ENCODE results near the gene POMC. TPM values are rescaled to one million over a fixed set of nuclear protein-coding genes. Genes with fewer than 3 reads are reported as not detected.
A peak's percentile ranks its signal among the peaks of the same experiment; 100 is the strongest.
"Not testable (repeated sequence)": the region's sequence is repeated elsewhere in the genome, so short reads cannot be mapped to it uniquely, and the experiment has no call there.

Gene POMC
- total RNA-seq, 1 donor from 2014 or later = not detected

- Mint-ChIP-seq H3K4me3 (ENCODE audit: unreplicated experiment) (peak overlapping the region; percentile 77), H3K36me3 (ENCODE audit: low read depth, unreplicated experiment) (peaks cover 1% of the 10 kb centered on the region), H3K9me3 (ENCODE audit: unreplicated experiment) (no peaks in the 10 kb centered on the region), H3K27ac (ENCODE audit: unreplicated experiment) (no peak overlapping the region), H3K27me3 (ENCODE audit: low read depth, unreplicated experiment) (peaks cover 7% of the 10 kb centered on the region), H3K4me1 (ENCODE audit: low read depth, unreplicated experiment) (no peaks in the 10 kb centered on the region)
- Histone ChIP-seq H3K9me3 (ENCODE audit: insufficient read depth, low read depth, low read length) (no peaks in the 10 kb centered on the region), H3K79me2 (ENCODE audit: insufficient read depth, low read length) (no peaks in the 10 kb centered on the region), H3K9ac (ENCODE audit: low read length) (peak overlapping the region; percentile 77), H3K4me3 (ENCODE audit: insufficient read depth, low read depth, low read length) (peak overlapping the region; percentile 59), H3K27ac (ENCODE audit: low read depth, low read length) (no peak overlapping the region), H3K4me1 (ENCODE audit: insufficient read depth, low read length) (no peaks in the 10 kb centered on the region), H3K36me3 (ENCODE audit: insufficient read depth, low read length) (no peaks in the 10 kb centered on the region), H3K4me2 (ENCODE audit: low read length) (peak overlapping the region; percentile 88), H2AFZ (ENCODE audit: low read depth, low read length) (peak overlapping the region; percentile 69), H4K20me1 (ENCODE audit: insufficient read depth, low read length) (no peaks in the 10 kb centered on the region), H3K27me3 (ENCODE audit: insufficient read depth, low read length) (no peaks in the 10 kb centered on the region)
- DNase-seq (ENCODE audit: low read depth) (peak; percentile 59), FAIRE-seq (no peak)
- TF ChIP-seq EZH2 (IDR thresholded peaks at IDR 0.05; ENCODE audit: insufficient read depth, low read length) (no peak), CTCF (IDR thresholded peaks at IDR 0.05; ENCODE audit: insufficient read depth, low read depth, low read length) (no peak)
These were observed 47.7 kb upstream of the POMC start for GRCh38 chr2:25215948-25216679.

- peak overlapping the region; percentile 88 for H3K4me2 ChIP-seq (ENCODE audit: low read length)
- H4K20me1 ChIP-seq (ENCODE audit: insufficient read depth, low read length) = no peaks in the 10 kb centered on the region
- H3K27me3 ChIP-seq (ENCODE audit: insufficient read depth, low read length) = no peaks in the 10 kb centered on the region
- peak overlapping the region; percentile 69 for H2AFZ ChIP-seq (ENCODE audit: low read depth, low read length)
- Mint-ChIP-seq H3K4me1 (ENCODE audit: low read depth, unreplicated experiment) (no peaks in the 10 kb centered on the region), H3K4me3 (ENCODE audit: unreplicated experiment) (peak overlapping the region; percentile 77), H3K9me3 (ENCODE audit: unreplicated experiment) (no peaks in the 10 kb centered on the region), H3K36me3 (ENCODE audit: low read depth, unreplicated experiment) (peaks cover 1% of the 10 kb centered on the region), H3K27me3 (ENCODE audit: low read depth, unreplicated experiment) (peaks cover 3% of the 10 kb centered on the region), H3K27ac (ENCODE audit: unreplicated experiment) (no peak overlapping the region)
- no peak overlapping the region for H3K27ac ChIP-seq (ENCODE audit: low read depth, low read length)
- no peak overlapping the region for H3K9ac ChIP-seq (ENCODE audit: low read length)
- no peaks in the 10 kb centered on the region for H3K79me2 ChIP-seq (ENCODE audit: insufficient read depth, low read length)
- DNase-seq (ENCODE audit: low read depth) (no peak), FAIRE-seq (no peak)
- H3K36me3 ChIP-seq (ENCODE audit: insufficient read depth, low read length) = no peaks in the 10 kb centered on the region
- H3K4me1 ChIP-seq (ENCODE audit: insufficient read depth, low read length) = no peaks in the 10 kb centered on the region
- TF ChIP-seq EZH2 (IDR thresholded peaks at IDR 0.05; ENCODE audit: insufficient read depth, low read length) (no peak), CTCF (IDR thresholded peaks at IDR 0.05; ENCODE audit: insufficient read depth, low read depth, low read length) (no peak)
- no peak overlapping the region for H3K4me3 ChIP-seq (ENCODE audit: insufficient read depth, low read depth, low read length)
- H3K9me3 ChIP-seq (ENCODE audit: insufficient read depth, low read depth, low read length) = no peaks in the 10 kb centered on the region
These were observed 46.9 kb upstream of the POMC start for GRCh38 chr2:25215232-25215631.

- Histone ChIP-seq H3K4me2 (ENCODE audit: low read length) (no peak overlapping the region), H3K36me3 (ENCODE audit: insufficient read depth, low read length) (no peaks in the 10 kb centered on the region), H3K27ac (ENCODE audit: low read depth, low read length) (no peak overlapping the region), H3K9me3 (ENCODE audit: insufficient read depth, low read depth, low read length) (no peaks in the 10 kb centered on the region), H3K4me3 (ENCODE audit: insufficient read depth, low read depth, low read length) (no peak overlapping the region), H3K79me2 (ENCODE audit: insufficient read depth, low read length) (no peaks in the 10 kb centered on the region), H4K20me1 (ENCODE audit: insufficient read depth, low read length) (no peaks in the 10 kb centered on the region), H3K27me3 (ENCODE audit: insufficient read depth, low read length) (no peaks in the 10 kb centered on the region), H3K4me1 (ENCODE audit: insufficient read depth, low read length) (no peaks in the 10 kb centered on the region), H3K9ac (ENCODE audit: low read length) (no peak overlapping the region), H2AFZ (ENCODE audit: low read depth, low read length) (no peak overlapping the region)
- H3K4me1 Mint-ChIP-seq (ENCODE audit: low read depth, unreplicated experiment) = no peaks in the 10 kb centered on the region
- no peaks in the 10 kb centered on the region for H3K9me3 Mint-ChIP-seq (ENCODE audit: unreplicated experiment)
- H3K4me3 Mint-ChIP-seq (ENCODE audit: unreplicated experiment) = no peak overlapping the region
- TF ChIP-seq CTCF (IDR thresholded peaks at IDR 0.05; ENCODE audit: insufficient read depth, low read depth, low read length) = no peak
- no peak for TF ChIP-seq EZH2 (IDR thresholded peaks at IDR 0.05; ENCODE audit: insufficient read depth, low read length)
- peaks cover 3% of the 10 kb centered on the region for H3K27me3 Mint-ChIP-seq (ENCODE audit: low read depth, unreplicated experiment)
- no peak overlapping the region for H3K27ac Mint-ChIP-seq (ENCODE audit: unreplicated experiment)
- DNase-seq (ENCODE audit: low read depth) = no peak
- H3K36me3 Mint-ChIP-seq (ENCODE audit: low read depth, unreplicated experiment) = peaks cover 1% of the 10 kb centered on the region
- FAIRE-seq = no peak
These were observed 44.8 kb upstream of the POMC start for GRCh38 chr2:25213229-25213628.

GRCh38 chr2:25210923-25211322, 42.5 kb upstream of the POMC start:
- H3K4me3 Mint-ChIP-seq (ENCODE audit: unreplicated experiment); FAIRE-seq; H4K20me1 ChIP-seq (ENCODE audit: insufficient read depth, low read length): not testable (repeated sequence)

More at GRCh38 chr2:25210923-25211322, 42.5 kb upstream of the POMC start:
- H3K27ac ChIP-seq (ENCODE audit: low read depth, low read length); H3K79me2 ChIP-seq (ENCODE audit: insufficient read depth, low read length); H3K27ac Mint-ChIP-seq (ENCODE audit: unreplicated experiment); H3K36me3 ChIP-seq (ENCODE audit: insufficient read depth, low read length); H3K9me3 Mint-ChIP-seq (ENCODE audit: unreplicated experiment); H3K27me3 ChIP-seq (ENCODE audit: insufficient read depth, low read length); H3K4me1 ChIP-seq (ENCODE audit: insufficient read depth, low read length); H3K36me3 Mint-ChIP-seq (ENCODE audit: low read depth, unreplicated experiment); H3K27me3 Mint-ChIP-seq (ENCODE audit: low read depth, unreplicated experiment); H2AFZ ChIP-seq (ENCODE audit: low read depth, low read length); H3K9me3 ChIP-seq (ENCODE audit: insufficient read depth, low read depth, low read length); H3K4me3 ChIP-seq (ENCODE audit: insufficient read depth, low read depth, low read length); H3K9ac ChIP-seq (ENCODE audit: low read length); H3K4me1 Mint-ChIP-seq (ENCODE audit: low read depth, unreplicated experiment); DNase-seq (ENCODE audit: low read depth); H3K4me2 ChIP-seq (ENCODE audit: low read length): not testable (repeated sequence)

Measured in astrocyte (in vitro differentiated cells and primary cell).